Trophoblast cell (in vitro differentiated cells and primary cell): ENCODE data around the gene FRMPD4.

Experiments
- DNase-seq, 2 donors: peaks; one replicate each; pipeline ENCODE4 v3.0.0-alpha.2; 2016
- H2AFZ ChIP-seq: 2 replicates; pipeline ENCODE4 v1.6.1; 2013; ENCODE audit warnings: low read length, moderate library complexity, mild to moderate bottlenecking; ENCODE audit not compliant: insufficient read depth, poor library complexity
- H2AK5ac ChIP-seq: 2 replicates; pipeline ENCODE4 v1.6.1; 2013; ENCODE audit warnings: mild to moderate bottlenecking, low read length
- H2BK120ac ChIP-seq: 2 replicates; pipeline ENCODE4 v1.6.1; 2013; ENCODE audit warnings: low read length, mild to moderate bottlenecking, moderate library complexity; ENCODE audit not compliant: insufficient read depth, poor library complexity
- H2BK12ac ChIP-seq: 2 replicates; pipeline ENCODE4 v1.6.1; 2013; ENCODE audit warnings: mild to moderate bottlenecking, low read length, moderate library complexity
- H2BK5ac ChIP-seq: 2 replicates; pipeline ENCODE4 v1.6.1; 2013; ENCODE audit warnings: low read length, low read depth, moderate library complexity, mild to moderate bottlenecking; ENCODE audit not compliant: poor library complexity
- H3K14ac ChIP-seq: 2 replicates; pipeline ENCODE4 v1.6.1; 2013; ENCODE audit warnings: mild to moderate bottlenecking, low read length
- H3K18ac ChIP-seq: 2 replicates; pipeline ENCODE4 v1.6.1; 2013; ENCODE audit warnings: mild to moderate bottlenecking, low read length
- H3K23ac ChIP-seq: 2 replicates; pipeline ENCODE4 v1.6.1; 2013; ENCODE audit warnings: low read length
- H3K27ac ChIP-seq: 2 replicates; pipeline ENCODE4 v1.5.1; 2013; ENCODE audit warnings: low read depth, mild to moderate bottlenecking, inconsistent platforms, low read length, moderate library complexity
- H3K27me3 ChIP-seq: 2 replicates; pipeline ENCODE4 v1.6.1; 2013; ENCODE audit warnings: inconsistent platforms, mild to moderate bottlenecking, low read length, moderate library complexity; ENCODE audit not compliant: insufficient read depth
- H3K36me3 ChIP-seq, 2 experiments: 1 replicate in 1 of 2; 2 replicates in 1 of 2; pipeline ENCODE4 v1.6.1; 2013; ENCODE audit warnings: low read length in 2 of 2, mild to moderate bottlenecking in 2 of 2, moderate library complexity in 1 of 2; ENCODE audit not compliant: insufficient read depth in 2 of 2, control insufficient read depth in 1 of 2
- H3K4ac ChIP-seq: 2 replicates; pipeline ENCODE4 v1.6.1; 2013; ENCODE audit warnings: low read depth, mild to moderate bottlenecking, low read length, moderate library complexity
- H3K4me1 ChIP-seq, 2 experiments: 1 replicate in 1 of 2; 2 replicates in 1 of 2; pipeline ENCODE4 v1.6.1; 2013; ENCODE audit warnings: low read length in 2 of 2, mild to moderate bottlenecking in 2 of 2, moderate library complexity in 1 of 2; ENCODE audit not compliant: insufficient read depth in 2 of 2, control insufficient read depth in 1 of 2
- H3K4me2 ChIP-seq: 2 replicates; pipeline ENCODE4 v1.6.1; 2013; ENCODE audit warnings: inconsistent platforms, mild to moderate bottlenecking, low read length, moderate library complexity
- H3K4me3 ChIP-seq: 2 replicates; pipeline ENCODE4 v1.5.1; 2013; ENCODE audit warnings: mild to moderate bottlenecking, low read depth, low read length, inconsistent platforms
- H3K79me1 ChIP-seq: one replicate; pipeline ENCODE4 v1.6.1; 2013; ENCODE audit warnings: low read length
- H3K79me2 ChIP-seq: 2 replicates; pipeline ENCODE4 v1.6.1; 2013; ENCODE audit warnings: low read length, mild to moderate bottlenecking; ENCODE audit not compliant: control insufficient read depth, insufficient read depth, poor library complexity
- H3K9ac ChIP-seq: 2 replicates; pipeline ENCODE4 v1.6.1; 2013; ENCODE audit warnings: mild to moderate bottlenecking, low read length
- H3K9me3 ChIP-seq: 2 replicates; pipeline ENCODE4 v1.6.1; 2013; ENCODE audit warnings: low read depth, mild to moderate bottlenecking, control low read depth, inconsistent platforms, low read length; ENCODE audit not compliant: insufficient read depth
- H4K12ac ChIP-seq: 2 replicates; pipeline ENCODE4 v1.6.1; 2013; ENCODE audit warnings: low read depth, mild to moderate bottlenecking, low read length, moderate library complexity
- H4K8ac ChIP-seq: 2 replicates; pipeline ENCODE4 v1.6.1; 2013; ENCODE audit warnings: low read depth, mild to moderate bottlenecking, low read length, moderate library complexity
- H4K91ac ChIP-seq: one replicate; pipeline ENCODE4 v1.6.1; 2013; ENCODE audit warnings: low read depth, mild to moderate bottlenecking, low read length, moderate library complexity
- WGBS: extraction: QIAGEN DNeasy Blood & Tissue Kit; methylation state at CpG from one replicate; pipeline ENCODE4 v1.1.7; 2013; ENCODE audit warnings: missing lambda C conversion rate; ENCODE audit not compliant: insufficient read length, insufficient coverage; ENCODE audit errors: extremely low coverage; 5-methylcytosine and 5-hydroxymethylcytosine counted together

The FRMPD4 gene

GRCh38 chrX:12469296-12469695 is 331.0 kb downstream of the FRMPD4 start:
- no peak overlapping the region for H3K4ac ChIP-seq
- H2AFZ ChIP-seq, result no peak overlapping the region
- H3K4me2 ChIP-seq, result no peak overlapping the region
- no peak overlapping the region for H2BK120ac ChIP-seq
- H3K14ac ChIP-seq, result no peak overlapping the region
- H4K12ac ChIP-seq, result no peak overlapping the region
- H3K18ac ChIP-seq, result no peak overlapping the region
- H2BK12ac ChIP-seq, result no peak overlapping the region
- WGBS, result no CpG with 5 or more reads among the region's 9 CpGs
- H3K27ac ChIP-seq, result no peak overlapping the region
- H3K36me3 ChIP-seq, result no peaks in the 10 kb centered on the region
- H3K79me2 ChIP-seq, result no peaks in the 10 kb centered on the region
- no peak overlapping the region for H3K4me3 ChIP-seq
- no peaks in the 10 kb centered on the region for H3K27me3 ChIP-seq
- no peak overlapping the region for H2AK5ac ChIP-seq
- no peak for DNase-seq
- no peaks in the 10 kb centered on the region for H3K79me1 ChIP-seq
- no peak overlapping the region for H3K23ac ChIP-seq
- H3K4me1 ChIP-seq, result no peaks in the 10 kb centered on the region
- H3K9me3 ChIP-seq, result no peaks in the 10 kb centered on the region
- no peak overlapping the region for H4K91ac ChIP-seq
- no peak overlapping the region for H4K8ac ChIP-seq
- no peak overlapping the region for H3K9ac ChIP-seq
- H2BK5ac ChIP-seq, result no peak overlapping the region

GRCh38 chrX:12471061-12471460 is 332.8 kb downstream of the FRMPD4 start:
- Histone ChIP-seq H3K4me1 (no peaks in the 10 kb centered on the region), H3K4me3 (no peak overlapping the region), H2AFZ (no peak overlapping the region), H3K79me2 (no peaks in the 10 kb centered on the region), H4K91ac (no peak overlapping the region), H3K9ac (no peak overlapping the region), H3K14ac (no peak overlapping the region), H3K18ac (no peak overlapping the region), H3K23ac (no peak overlapping the region), H3K27ac (no peak overlapping the region), H3K27me3 (no peaks in the 10 kb centered on the region), H2AK5ac (no peak overlapping the region), H2BK120ac (no peak overlapping the region), H2BK5ac (no peak overlapping the region), H2BK12ac (no peak overlapping the region), H3K4me2 (no peak overlapping the region), H3K36me3 (no peaks in the 10 kb centered on the region), H4K8ac (no peak overlapping the region), H3K9me3 (no peaks in the 10 kb centered on the region), H3K79me1 (no peaks in the 10 kb centered on the region), H4K12ac (no peak overlapping the region), H3K4ac (no peak overlapping the region)
- DNase-seq, result no peak
- no CpG with 5 or more reads among the region's 2 CpGs for whole genome bisulfite sequencing

- H3K9me3 ChIP-seq, result no peaks in the 10 kb centered on the region
- H2BK120ac ChIP-seq, result no peak overlapping the region
- no peak overlapping the region for H3K18ac ChIP-seq
- H3K27me3 ChIP-seq, result no peaks in the 10 kb centered on the region
- no peak overlapping the region for H3K4me3 ChIP-seq
- H3K36me3 ChIP-seq, result no peaks in the 10 kb centered on the region
- H3K79me2 ChIP-seq, result no peaks in the 10 kb centered on the region
- no peak overlapping the region for H4K8ac ChIP-seq
- H2BK12ac ChIP-seq, result no peak overlapping the region
- peaks cover 0 to 2% of the 10 kb centered on the region in 2 experiments for H3K4me1 ChIP-seq
- H4K12ac ChIP-seq, result no peak overlapping the region
- no peak overlapping the region for H2AFZ ChIP-seq
- H3K23ac ChIP-seq, result no peak overlapping the region
- no peak overlapping the region for H4K91ac ChIP-seq
- no peak overlapping the region for H2AK5ac ChIP-seq
- no peak for DNase-seq
- H3K4me2 ChIP-seq, result no peak overlapping the region
- H3K14ac ChIP-seq, result no peak overlapping the region
- no CpG with 5 or more reads among the region's 3 CpGs for WGBS
- H2BK5ac ChIP-seq, result no peak overlapping the region
- no peak overlapping the region for H3K4ac ChIP-seq
- no peaks in the 10 kb centered on the region for H3K79me1 ChIP-seq
- no peak overlapping the region for H3K27ac ChIP-seq
- H3K9ac ChIP-seq, result no peak overlapping the region
Observed at GRCh38 chrX:12480956-12481355, 342.7 kb downstream of the FRMPD4 start.

GRCh38 chrX:12488220-12488619 is 349.9 kb downstream of the FRMPD4 start:
- Histone ChIP-seq H4K8ac (no peak overlapping the region), H4K91ac (no peak overlapping the region), H3K4me2 (no peak overlapping the region), H3K23ac (no peak overlapping the region), H3K27ac (no peak overlapping the region), H3K4me3 (no peak overlapping the region), H3K79me1 (no peaks in the 10 kb centered on the region), H3K4me1 (no peaks in the 10 kb centered on the region), H2AK5ac (no peak overlapping the region), H3K18ac (no peak overlapping the region), H3K9me3 (no peaks in the 10 kb centered on the region), H3K9ac (no peak overlapping the region), H4K12ac (no peak overlapping the region), H2BK12ac (no peak overlapping the region), H2AFZ (no peak overlapping the region), H3K4ac (no peak overlapping the region), H3K14ac (no peak overlapping the region), H2BK120ac (no peak overlapping the region), H3K79me2 (no peaks in the 10 kb centered on the region), H3K36me3 (no peaks in the 10 kb centered on the region), H3K27me3 (no peaks in the 10 kb centered on the region), H2BK5ac (no peak overlapping the region)
- DNase-seq, result no peak
